HCT116 (cell line): ENCODE data around the gene ALCAM. TPM values are rescaled to one million over a fixed set of nuclear protein-coding genes. Genes with fewer than 3 reads are reported as not detected.

Experiments
- ATAC-seq: fragments of 200-7000 bp; cut with Tn5 transposase; 2 replicates; pipeline ENCODE4 v1.9.1; 2020; ENCODE audit warnings: mild to moderate bottlenecking, moderate library complexity
- BruUV-seq: library from RNA; stranded (reverse); fragments of 400-500 nt; replicated peaks from 2 replicates; lab custom pipeline; 2021; lab: Mats Ljungman, UMichigan
- CTCF ChIA-PET: fragments of 300-600 bp; sonication (Branson Sonifier 250); formaldehyde crosslinking; loops from one replicate; lab custom pipeline; 2021; ENCODE audit warnings: antibody characterized with exemption; lab: Charles Lee
- POLR2A ChIA-PET: fragments of 300-600, 350-600 bp; sonication (Branson Sonifier 250); formaldehyde crosslinking; loops from one replicate; lab custom pipeline; 2021; ENCODE audit warnings: antibody characterized with exemption; lab: Charles Lee
- RAD21 ChIA-PET, 2 experiments: fragments of 300-600 bp; sonication (Branson Sonifier 250); formaldehyde crosslinking; loops; one replicate each; lab custom pipeline; 2023; ENCODE audit warnings: low total read pairs in 2 of 2; ENCODE audit not compliant: uncharacterized antibody in 2 of 2, unreplicated experiment in 2 of 2, low non-redundant PET in 1 of 2; lab: Charles Lee
- DNase-seq: peaks from one replicate; pipeline ENCODE4 v3.0.0-alpha.2; 2010; ENCODE audit warnings: low read depth, low spot score
- H2AFZ ChIP-seq: fragments of 200-600 bp; shearing (Covaris generic), sonication (generic); 2 replicates; pipeline ENCODE4 v1.6.1; 2017; ENCODE audit warnings: low read depth, mixed run types, mixed read lengths, antibody characterized with exemption, low read length; ENCODE audit not compliant: poor library complexity, severe bottlenecking
- H3K27ac ChIP-seq: 2 replicates; pipeline ENCODE4 v1.5.1; 2012; ENCODE audit warnings: low read depth, low read length
- H3K27me3 ChIP-seq: fragments of 200-600 bp; sonication (generic); 2 replicates; pipeline ENCODE4 v1.6.1; 2016; ENCODE audit warnings: mixed run types, low read length, mixed read lengths; ENCODE audit not compliant: insufficient read depth
- H3K36me3 ChIP-seq, 2 experiments: fragments of 200-500 bp in 1 of 2; fragments of 200-600 bp in 1 of 2; sonication (Bioruptor generic) in 1 of 2; sonication (generic) in 1 of 2; 2 replicates each; pipeline versions ENCODE4 v1.5.1 to v1.6.1; 2014 to 2016; ENCODE audit warnings: low read length in 2 of 2, inconsistent platforms in 1 of 2, mixed read lengths in 1 of 2, mixed run types in 1 of 2; ENCODE audit not compliant: insufficient read depth in 2 of 2, control insufficient read depth in 1 of 2
- H3K4me1 ChIP-seq, 2 experiments: fragments of 200-600 bp in 1 of 2; sonication (generic) in 1 of 2; 2 replicates each; pipeline versions ENCODE4 v1.5.1 to v1.6.1; 2012 to 2017; ENCODE audit warnings: low read length in 2 of 2, inconsistent platforms in 1 of 2, mild to moderate bottlenecking in 1 of 2, mixed read lengths in 1 of 2, mixed run types in 1 of 2, moderate library complexity in 1 of 2; ENCODE audit not compliant: insufficient read depth in 2 of 2, control insufficient read depth in 1 of 2
- H3K4me2 ChIP-seq: fragments of 200-600 bp; sonication (generic); 2 replicates; pipeline ENCODE4 v1.6.1; 2017; ENCODE audit warnings: mixed run types, low read length, mixed read lengths
- H3K4me3 ChIP-seq, 2 experiments: fragments of 200-600 bp in 1 of 2; sonication (generic) in 1 of 2; replicated peaks in 1 of 2; 2 replicates each; pipeline ENCODE4 v1.5.1; 2011 to 2016; ENCODE audit warnings: low read length in 2 of 2, control low read depth in 1 of 2, low read depth in 1 of 2, mild to moderate bottlenecking in 1 of 2, mixed read lengths in 1 of 2, mixed run types in 1 of 2
- H3K79me2 ChIP-seq: fragments of 200-600 bp; sonication (generic); 2 replicates; pipeline ENCODE4 v1.6.1; 2017; ENCODE audit warnings: mild to moderate bottlenecking, mixed run types, low read length, moderate library complexity, mixed read lengths; ENCODE audit not compliant: insufficient read depth
- H3K9ac ChIP-seq: fragments of 200-600 bp; sonication (generic); 2 replicates; pipeline ENCODE4 v1.6.1; 2016; ENCODE audit warnings: low read length, mixed read lengths
- H3K9me2 ChIP-seq: fragments of 200-600 bp; sonication (generic), shearing (Covaris generic); 2 replicates; pipeline ENCODE4 v1.6.1; 2017; ENCODE audit warnings: mixed run types, mild to moderate bottlenecking, moderate library complexity; ENCODE audit not compliant: insufficient read depth
- H3K9me3 ChIP-seq, 2 experiments: fragments of 200-500 bp in 1 of 2; fragments of 200-600 bp in 1 of 2; sonication (Bioruptor generic) in 1 of 2; sonication (generic) in 1 of 2; 2 replicates each; pipeline ENCODE4 v1.6.1; 2014 to 2017; ENCODE audit warnings: low read length in 2 of 2, mixed read lengths in 2 of 2, inconsistent platforms in 1 of 2, low read depth in 1 of 2, mild to moderate bottlenecking in 1 of 2, mixed run types in 1 of 2, moderate library complexity in 1 of 2; ENCODE audit not compliant: control insufficient read depth in 1 of 2, insufficient read depth in 1 of 2
- H4K20me1 ChIP-seq: fragments of 200-600 bp; sonication (generic), shearing (Covaris generic); 2 replicates; pipeline ENCODE4 v1.6.1; 2017; ENCODE audit warnings: mixed run types, mild to moderate bottlenecking, moderate library complexity; ENCODE audit not compliant: insufficient read depth
- ATF3 ChIP-seq: IDR thresholded peaks from 2 replicates; pipeline ENCODE4 v1.6.1; 2012
- CBX3 ChIP-seq: IDR thresholded peaks from 2 replicates; pipeline ENCODE4 v1.6.1; 2012; ENCODE audit warnings: low read depth
- EGR1 ChIP-seq: IDR thresholded peaks from 2 replicates; pipeline ENCODE4 v1.6.1; 2012; ENCODE audit warnings: low read depth
- POLR2A ChIP-seq: IDR thresholded peaks from 2 replicates; pipeline ENCODE4 v1.7.0; 2011; ENCODE audit warnings: borderline replicate concordance; ENCODE audit not compliant: insufficient read depth, insufficient read length; ENCODE audit errors: extremely low read depth
- POLR2AphosphoS5 ChIP-seq: IDR thresholded peaks from 2 replicates; pipeline ENCODE4 v1.6.1; 2011; ENCODE audit warnings: mild to moderate bottlenecking, low read depth, low read length, moderate library complexity
- SRF ChIP-seq: IDR thresholded peaks from 2 replicates; pipeline ENCODE4 v1.6.1; 2012; ENCODE audit warnings: low read depth
- TCF7L2 ChIP-seq: IDR thresholded peaks from 2 replicates; pipeline ENCODE4 v1.7.0; 2011; ENCODE audit warnings: borderline replicate concordance, inconsistent platforms; ENCODE audit not compliant: insufficient read depth, insufficient read length; ENCODE audit errors: extremely low read depth
- YY1 ChIP-seq: IDR thresholded peaks from 2 replicates; pipeline ENCODE4 v1.6.1; 2011; ENCODE audit warnings: low read length, low read depth, moderate library complexity, mild to moderate bottlenecking; ENCODE audit not compliant: insufficient replicate concordance; ENCODE audit errors: extremely low read depth
- ZNF274 ChIP-seq: fragments of 200-500 bp; sonication (Bioruptor generic); IDR thresholded peaks from 2 replicates; pipeline ENCODE4 v1.6.1; 2014; ENCODE audit warnings: mild to moderate bottlenecking, low read depth, low read length, inconsistent platforms
- intact Hi-C: fragments of 100-400 bp; cut with micrococcal nuclease; formaldehyde crosslinking; loops from 2 replicates; pipeline ENCODE4 v1.10.0; 2022
- total RNA-seq: library from RNA; stranded (reverse); gene quantifications from one replicate; pipeline ENCODE4 v1.2.1, GENCODE V29; 2021; ENCODE audit not compliant: unreplicated experiment
- TF ChIP-seq, protein P1 (sequence below): IDR thresholded peaks from 2 replicates; pipeline ENCODE4 v1.6.1; 2011; ENCODE audit warnings: mild to moderate bottlenecking, low read length, moderate library complexity; ENCODE audit not compliant: insufficient replicate concordance; ENCODE audit errors: extremely low read depth
- TF ChIP-seq, protein P2 (sequence below): IDR thresholded peaks from 2 replicates; pipeline ENCODE4 v1.6.1; 2012

The ALCAM gene
- total RNA-seq, 1 experiment from 2014 or later = 56.7 TPM

- TF ChIP-seq YY1 = no peak
- TF ChIP-seq POLR2AphosphoS5 = no peak
- no peak for TF ChIP-seq POLR2A
- no peak for TF ChIP-seq SRF
- no peak for TF ChIP-seq ZNF274
- TF ChIP-seq ATF3 = no peak
- no peak for TF ChIP-seq EGR1
- TF ChIP-seq CBX3 = no peak
Observed at GRCh38 chr3:105409364-105409763, 42.7 kb downstream of the ALCAM start (continued).

DNA sequence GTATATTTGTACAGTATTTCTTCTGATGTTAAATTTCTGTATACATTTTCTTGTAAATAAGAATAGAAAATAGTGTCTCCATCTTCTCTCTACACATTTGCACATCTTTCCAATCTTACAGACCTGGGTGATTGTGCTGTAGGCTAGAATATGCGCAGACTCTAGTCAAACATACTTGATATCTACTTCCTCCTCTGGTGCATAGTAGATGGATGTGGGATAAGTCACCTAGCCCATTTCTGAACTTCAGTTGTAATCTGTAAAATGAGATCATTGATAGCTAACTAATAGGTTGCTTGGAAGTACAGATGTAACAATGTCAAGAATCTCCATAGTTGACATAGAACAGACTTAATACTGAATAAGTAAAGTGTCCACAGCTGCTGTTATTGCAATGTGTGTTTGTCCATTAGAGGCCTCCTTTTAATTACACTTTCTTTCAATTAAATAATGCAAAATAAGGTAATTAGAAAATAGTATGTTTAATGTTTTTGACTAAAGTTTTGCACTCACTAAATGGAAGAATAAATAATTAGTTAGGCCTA lies 46.7 kb downstream of the ALCAM start:
- DNase-seq (no peak), ATAC-seq (no peak)
- H3K4me3 ChIP-seq = no peak overlapping the region
- RAD21 ChIA-PET = no interaction called here
- H3K79me2 ChIP-seq = peaks cover 24% of the 10 kb centered on the region
- H3K27ac ChIP-seq = no peak overlapping the region
- no peak overlapping the region for H3K9ac ChIP-seq
- CTCF ChIA-PET = no interaction called here
- H2AFZ ChIP-seq = no peak overlapping the region
- H4K20me1 ChIP-seq = no peaks in the 10 kb centered on the region
- no peak overlapping the region for H3K4me2 ChIP-seq
- H3K36me3 ChIP-seq = no peaks in the 10 kb centered on the region
- H3K4me1 ChIP-seq = no peaks in the 10 kb centered on the region
- intact Hi-C loops = no loop called here
- H3K9me3 ChIP-seq = no peaks in the 10 kb centered on the region
- BruUV-seq = no TSS peak
- POLR2A ChIA-PET = no interaction called here
- H3K9me2 ChIP-seq = no peaks in the 10 kb centered on the region
- no peak for TF ChIP-seq POLR2A
- TF ChIP-seq ATF3 = no peak
- TF ChIP-seq, protein P1, sequence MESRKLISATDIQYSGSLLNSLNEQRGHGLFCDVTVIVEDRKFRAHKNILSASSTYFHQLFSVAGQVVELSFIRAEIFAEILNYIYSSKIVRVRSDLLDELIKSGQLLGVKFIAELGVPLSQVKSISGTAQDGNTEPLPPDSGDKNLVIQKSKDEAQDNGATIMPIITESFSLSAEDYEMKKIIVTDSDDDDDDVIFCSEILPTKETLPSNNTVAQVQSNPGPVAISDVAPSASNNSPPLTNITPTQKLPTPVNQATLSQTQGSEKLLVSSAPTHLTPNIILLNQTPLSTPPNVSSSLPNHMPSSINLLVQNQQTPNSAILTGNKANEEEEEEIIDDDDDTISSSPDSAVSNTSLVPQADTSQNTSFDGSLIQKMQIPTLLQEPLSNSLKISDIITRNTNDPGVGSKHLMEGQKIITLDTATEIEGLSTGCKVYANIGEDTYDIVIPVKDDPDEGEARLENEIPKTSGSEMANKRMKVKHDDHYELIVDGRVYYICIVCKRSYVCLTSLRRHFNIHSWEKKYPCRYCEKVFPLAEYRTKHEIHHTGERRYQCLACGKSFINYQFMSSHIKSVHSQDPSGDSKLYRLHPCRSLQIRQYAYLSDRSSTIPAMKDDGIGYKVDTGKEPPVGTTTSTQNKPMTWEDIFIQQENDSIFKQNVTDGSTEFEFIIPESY = no peak
- TF ChIP-seq, protein P2, sequence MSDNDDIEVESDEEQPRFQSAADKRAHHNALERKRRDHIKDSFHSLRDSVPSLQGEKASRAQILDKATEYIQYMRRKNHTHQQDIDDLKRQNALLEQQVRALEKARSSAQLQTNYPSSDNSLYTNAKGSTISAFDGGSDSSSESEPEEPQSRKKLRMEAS = no peak
- no peak for TF ChIP-seq SRF
- TF ChIP-seq TCF7L2 = no peak
- TF ChIP-seq, all 23 proteins: peak for 0
- H3K27me3 ChIP-seq = no peaks in the 10 kb centered on the region
